Lung (tissue), 12 donors: ENCODE results near the gene RTN4RL2. TPM values are rescaled to one million over a fixed set of nuclear protein-coding genes. Genes with fewer than 3 reads are reported as not detected.

Source experiments
- ATAC-seq: fragments of 200-7000 bp; cut with Tn5 transposase; one replicate; pipeline ENCODE4 v1.9.1; 2020; ENCODE audit warnings: moderate number of reproducible peaks; ENCODE audit not compliant: insufficient read depth, low FRiP score
- DNase-seq, 3 donors: peaks; one replicate each; pipeline ENCODE4 v3.0.0-alpha.2; 2013 to 2017
- H3K27ac ChIP-seq, 2 donors: one replicate each; pipeline ENCODE4 v1.5.1; 2013; ENCODE audit warnings: mild to moderate bottlenecking in 2 of 2, moderate library complexity in 2 of 2, control low read depth in 1 of 2, inconsistent platforms in 1 of 2, low read depth in 1 of 2, low read length in 1 of 2
- H3K27me3 ChIP-seq, 3 donors: one replicate each; pipeline ENCODE4 v1.5.1; 2013; ENCODE audit warnings: low read length in 2 of 3; ENCODE audit not compliant: control insufficient read depth in 3 of 3, insufficient read depth in 3 of 3
- H3K36me3 ChIP-seq, 4 donors: one replicate each; pipeline ENCODE4 v1.5.1; 2013; ENCODE audit warnings: low read length in 4 of 4, mild to moderate bottlenecking in 1 of 4, moderate library complexity in 1 of 4; ENCODE audit not compliant: control insufficient read depth in 4 of 4, insufficient read depth in 4 of 4
- H3K4me1 ChIP-seq, 5 donors: one replicate each; pipeline ENCODE4 v1.5.1; 2013; ENCODE audit warnings: low read length in 5 of 5, mild to moderate bottlenecking in 2 of 5, moderate library complexity in 1 of 5; ENCODE audit not compliant: control insufficient read depth in 5 of 5, insufficient read depth in 5 of 5
- H3K4me3 ChIP-seq: one replicate; pipeline ENCODE4 v1.5.1; 2013; ENCODE audit warnings: mild to moderate bottlenecking, control low read depth, moderate library complexity
- H3K9ac ChIP-seq, 2 donors: one replicate each; pipeline ENCODE4 v1.5.1; 2013; ENCODE audit warnings: low read length in 2 of 2, control low read depth in 1 of 2; ENCODE audit not compliant: insufficient read depth in 1 of 2
- H3K9me3 ChIP-seq, 4 donors: one replicate each; pipeline ENCODE4 v1.5.1; 2013; ENCODE audit warnings: low read length in 3 of 4, mild to moderate bottlenecking in 1 of 4, moderate library complexity in 1 of 4; ENCODE audit not compliant: control insufficient read depth in 4 of 4, insufficient read depth in 3 of 4
- CTCF ChIP-seq: IDR thresholded peaks from 2 replicates; pipeline ENCODE4 v1.5.1; 2012; ENCODE audit warnings: mild to moderate bottlenecking; ENCODE audit errors: control extremely low read depth, extremely low read depth
- WGBS, 2 donors: extraction: QIAGEN DNeasy Blood & Tissue Kit; methylation state at CpG; one replicate each; pipeline ENCODE4 v1.1.7; 2013; 5-methylcytosine and 5-hydroxymethylcytosine counted together
- polyA plus RNA-seq, 2 donors: library from polyadenylated mRNA; stranded (reverse); fragments of 200-250 nt; gene quantifications; one replicate each; pipeline ENCODE4 v1.2.1, GENCODE V29; 2013
- total RNA-seq, 2 donors: library from RNA; depleted of rRNA in 1 of 2; stranded (reverse); fragments of >200 nt in 1 of 2; gene quantifications; one replicate each; pipeline ENCODE4 v1.2.1, GENCODE V29; 2014 to 2021
- donor health status: control.
- donor health status: control.
- donor health status: Bipolar disorder and iron deficiency.
- donor health status: healthy.
- donor health status: DM: yes; HTN: yes; CAD: no.

Gene RTN4RL2
- total and polyA plus RNA-seq, 4 donors, result 0.31 to 4.8 (median 1.6) TPM

DNA sequence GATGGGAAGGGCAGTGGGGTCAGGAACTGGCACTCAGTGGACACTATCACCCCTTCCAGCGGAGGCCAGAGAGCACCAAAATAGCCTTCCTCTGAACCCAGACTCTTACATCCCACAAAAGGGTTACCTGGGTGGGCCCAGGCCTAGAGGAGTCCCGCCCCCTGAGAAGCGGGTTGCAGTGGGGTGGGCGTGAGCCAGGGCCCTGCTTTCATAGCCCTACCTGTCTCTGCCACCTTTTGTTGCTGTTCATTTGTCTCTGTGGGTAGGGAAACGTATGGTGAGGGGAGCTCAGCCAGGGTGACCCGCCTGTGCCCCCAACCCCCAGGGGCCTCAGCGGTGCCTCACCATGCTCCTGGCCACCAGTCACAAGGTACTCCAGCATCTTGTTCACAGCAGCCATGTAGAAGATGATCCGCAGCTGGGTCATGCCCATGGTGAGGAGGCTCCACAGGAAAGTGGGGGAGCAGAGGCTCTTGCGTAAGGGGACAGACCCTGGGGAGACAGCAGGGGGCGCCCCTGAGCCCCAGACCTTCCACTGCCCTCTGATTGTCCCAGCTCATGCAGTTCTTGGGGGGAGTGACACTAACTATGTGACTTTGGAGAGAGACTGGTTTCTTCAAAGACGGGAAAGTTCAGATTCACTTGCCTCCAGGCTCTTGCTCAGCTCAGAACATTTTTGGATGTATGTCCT, 31.2 kb downstream of the RTN4RL2 start:
- no peaks in the 10 kb centered on the region for H3K27me3 ChIP-seq
- DNase-seq (no peak), ATAC-seq (peak; percentile 37)
- H3K36me3 ChIP-seq, result peaks cover 0 to 28% (median 9%) of the 10 kb centered on the region in 4 donors
- no peak overlapping the region for H3K9ac ChIP-seq
- no peaks in the 10 kb centered on the region for H3K4me1 ChIP-seq
- no peak overlapping the region for H3K4me3 ChIP-seq
- H3K27ac ChIP-seq, result no peak overlapping the region
- TF ChIP-seq CTCF, result no peak
- 81 to 83% methylated on average over 11 of the region's 11 CpGs for WGBS, 2 donors
- H3K9me3 ChIP-seq, result no peaks in the 10 kb centered on the region

GRCh38 chr11:57493507-57494503, 33.5 kb downstream of the RTN4RL2 start:
- TF ChIP-seq CTCF, result peak; percentile 60
- WGBS, 2 donors, result 73 to 75% methylated on average over 15 of the region's 15 CpGs
- H3K4me1 ChIP-seq, result peaks cover 0 to 6% (median 0%) of the 10 kb centered on the region in 5 donors
- no peak overlapping the region for H3K27ac ChIP-seq
- H3K27me3 ChIP-seq, result no peaks in the 10 kb centered on the region
- peak in 2 of 3 donors; percentile 52 to 68 for DNase-seq
- peak; percentile 61 for ATAC-seq
- H3K36me3 ChIP-seq, result peaks cover 0 to 15% (median 9%) of the 10 kb centered on the region in 4 donors
- no peaks in the 10 kb centered on the region for H3K9me3 ChIP-seq
- no peak overlapping the region for H3K9ac ChIP-seq
- no peak overlapping the region for H3K4me3 ChIP-seq

- TF ChIP-seq CTCF, result no peak
- no peaks in the 10 kb centered on the region for H3K9me3 ChIP-seq
- WGBS, 2 donors, result 84 to 86% methylated on average over 9 of the region's 9 CpGs
- H3K4me1 ChIP-seq, result peaks cover 4 to 22% (median 7%) of the 10 kb centered on the region in 5 donors
- no peak overlapping the region for H3K9ac ChIP-seq
- H3K27me3 ChIP-seq, result no peaks in the 10 kb centered on the region
- no peak for ATAC-seq
- no peak overlapping the region for H3K4me3 ChIP-seq
- H3K36me3 ChIP-seq, result peaks cover 0 to 8% (median 4%) of the 10 kb centered on the region in 4 donors
- no peak overlapping the region for H3K27ac ChIP-seq
- DNase-seq, result no peak
Measured at GRCh38 chr11:57496109-57496820, 35.9 kb downstream of the RTN4RL2 start.
